CD4-positive, alpha-beta T cell treated with Interleukin-12 subunit alpha and Interleukin-12 subunit beta, for 1 hour (primary cell): ENCODE results near the gene PPP2R2D.

ENCODE experiments used
- DNase-seq: peaks from one replicate; pipeline ENCODE4 v3.0.0-alpha.2; 2020

PPP2R2D gene

DNA sequence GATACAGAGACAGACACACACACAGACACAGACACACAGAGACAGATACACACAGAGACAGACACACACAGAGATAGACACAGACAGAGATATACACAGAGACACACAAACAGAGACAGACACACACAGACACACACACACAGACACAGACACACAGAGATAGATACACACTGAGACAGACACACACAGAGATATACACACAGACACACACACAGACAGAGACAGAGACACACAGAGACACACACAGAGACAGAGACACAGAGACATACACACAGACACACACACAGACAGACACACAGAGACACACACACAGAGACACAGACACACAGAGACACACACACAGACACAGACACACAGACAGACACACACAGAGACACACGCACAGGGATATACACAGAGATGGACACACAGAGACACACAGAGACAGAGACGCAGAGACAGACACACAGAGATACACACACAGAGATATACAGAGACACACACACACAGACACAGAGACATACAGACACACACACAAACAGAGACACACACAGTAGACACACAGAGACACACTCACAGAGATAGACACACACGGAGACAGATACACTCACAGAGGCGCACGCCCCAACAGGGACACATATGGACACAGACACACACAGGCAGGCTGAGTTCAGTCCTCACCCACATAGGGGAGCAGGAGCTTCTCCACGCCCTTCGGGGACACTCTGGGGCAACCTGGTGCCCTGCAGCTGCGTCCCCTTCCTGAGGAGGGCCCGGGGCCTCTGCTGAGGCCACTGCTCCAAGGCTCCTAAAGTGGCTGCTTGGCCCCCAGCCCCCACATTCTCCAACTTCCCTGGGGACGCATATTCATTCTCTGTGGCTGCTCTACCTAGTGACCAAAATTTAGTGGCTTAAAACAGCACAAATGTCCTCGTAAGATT lies 10.3 kb upstream of the PPP2R2D start:
- no peak for DNase-seq

DNA sequence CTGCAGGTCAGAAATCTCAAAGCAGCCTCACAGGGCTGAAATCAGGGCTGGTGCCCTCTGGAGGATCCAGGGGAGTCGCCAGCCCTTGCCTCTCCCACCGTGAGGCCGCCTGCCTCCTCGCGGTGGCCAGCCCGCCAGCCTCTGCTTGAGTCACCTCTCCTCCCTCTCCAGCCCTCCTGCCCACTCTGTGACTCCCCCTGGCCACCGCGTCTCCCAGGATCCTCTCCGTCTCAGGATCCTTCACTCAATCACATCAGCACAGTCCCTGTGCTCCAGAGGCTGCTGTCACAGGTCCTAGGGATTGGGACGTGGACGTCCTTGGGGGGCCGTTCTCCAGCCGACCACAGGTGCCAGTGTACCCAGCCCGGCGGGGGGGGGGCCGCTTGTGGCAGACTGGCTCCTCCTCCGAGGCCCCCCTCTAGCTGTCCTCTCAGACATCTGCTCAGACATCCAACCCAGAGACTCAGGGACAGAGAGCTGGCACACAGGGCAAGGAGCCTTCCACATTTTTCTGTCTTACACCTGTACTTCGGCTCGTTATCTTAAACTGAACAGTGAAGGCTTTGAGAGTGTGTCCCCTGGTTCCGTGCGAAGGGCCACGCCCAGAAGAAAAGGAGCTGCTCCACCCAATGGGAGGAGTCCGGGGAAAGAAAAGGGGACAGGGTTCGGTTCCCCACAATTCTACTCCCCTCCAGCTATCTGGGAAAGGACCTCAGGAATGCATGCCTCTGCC lies 9.4 kb upstream of the PPP2R2D start:
- DNase-seq = no peak

DNA sequence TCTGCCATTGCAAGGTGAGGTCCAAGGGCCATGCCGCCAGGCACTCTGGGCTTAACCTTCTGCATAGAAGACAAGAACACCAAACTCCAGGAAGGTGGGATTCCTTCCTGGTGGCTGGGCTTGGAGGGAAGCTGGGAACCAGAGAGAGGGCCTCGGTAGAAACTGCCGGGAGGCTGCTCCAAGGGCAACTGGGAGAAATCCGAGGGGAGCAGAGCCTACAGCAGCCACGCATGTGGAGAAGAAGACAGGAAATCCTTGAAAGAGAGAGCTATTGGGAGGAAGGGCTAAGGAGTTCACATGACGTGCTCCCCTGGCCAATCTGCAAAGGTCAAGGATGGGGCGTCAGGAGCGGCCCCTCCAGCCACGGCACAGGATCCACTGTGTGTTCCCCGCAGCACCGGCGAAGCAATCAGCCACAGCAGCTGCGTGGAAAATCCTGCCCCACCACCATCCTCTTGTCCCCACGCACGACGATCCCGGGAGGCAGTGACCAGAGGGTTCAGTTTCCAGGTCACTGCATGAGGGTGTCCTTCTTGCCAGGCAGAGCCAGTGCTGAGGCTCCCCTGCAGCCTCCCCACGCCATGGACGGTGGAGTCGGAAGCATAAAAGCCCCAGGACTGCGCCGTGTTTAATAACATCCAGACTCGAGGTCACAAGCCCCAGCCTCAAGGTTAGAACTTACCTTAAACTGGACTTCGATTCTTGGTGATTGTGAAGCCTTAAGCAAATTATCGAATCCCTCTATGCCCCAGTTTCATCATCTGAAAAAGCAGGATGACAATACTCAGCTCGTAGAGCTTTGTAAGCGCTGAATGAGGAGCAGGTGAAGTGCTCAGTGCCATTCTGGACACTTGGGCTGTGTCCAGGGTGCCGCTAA lies 8.6 kb upstream of the PPP2R2D start:
- no peak for DNase-seq

DNA sequence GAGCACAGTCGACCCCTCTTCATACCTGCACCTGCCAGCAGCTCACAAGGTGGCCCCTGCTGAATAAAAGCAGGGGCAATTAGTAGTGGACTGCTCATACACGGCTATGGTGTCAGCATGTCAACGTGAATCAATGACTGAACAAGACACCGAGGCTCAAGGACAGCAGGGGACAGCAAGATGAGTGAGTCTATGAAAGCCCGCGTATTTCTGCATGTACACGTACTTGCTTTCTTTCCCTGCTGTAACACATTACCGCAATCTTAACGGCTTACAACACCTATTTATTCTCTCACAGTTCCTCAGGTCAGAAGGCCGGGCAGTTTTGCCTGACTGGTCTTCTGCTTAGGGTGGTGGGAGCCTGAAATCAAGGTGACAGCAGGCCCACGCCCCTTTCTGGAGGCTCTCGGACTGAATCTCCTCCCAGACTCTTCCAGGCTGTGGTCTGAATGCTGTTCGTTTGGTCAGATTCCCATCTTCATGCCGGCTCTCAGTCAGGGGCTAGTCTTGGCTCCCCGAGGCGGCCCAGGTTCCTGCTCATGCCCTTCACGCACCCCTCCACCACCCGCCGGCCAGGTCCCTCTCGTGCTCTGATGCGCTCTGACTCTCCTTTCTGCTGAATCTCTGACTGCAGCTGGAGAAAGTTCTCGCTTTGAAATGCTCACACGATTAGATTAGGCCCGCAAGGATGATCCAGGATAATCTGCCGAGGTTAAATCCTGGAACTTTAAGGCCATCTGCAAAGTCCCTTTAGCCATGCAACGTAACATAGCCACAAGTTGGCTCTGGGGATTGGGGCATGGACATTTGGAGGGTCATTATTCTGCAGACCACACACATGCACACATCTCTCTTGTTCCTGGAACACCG lies 7.8 kb upstream of the PPP2R2D start:
- DNase-seq = no peak

DNA sequence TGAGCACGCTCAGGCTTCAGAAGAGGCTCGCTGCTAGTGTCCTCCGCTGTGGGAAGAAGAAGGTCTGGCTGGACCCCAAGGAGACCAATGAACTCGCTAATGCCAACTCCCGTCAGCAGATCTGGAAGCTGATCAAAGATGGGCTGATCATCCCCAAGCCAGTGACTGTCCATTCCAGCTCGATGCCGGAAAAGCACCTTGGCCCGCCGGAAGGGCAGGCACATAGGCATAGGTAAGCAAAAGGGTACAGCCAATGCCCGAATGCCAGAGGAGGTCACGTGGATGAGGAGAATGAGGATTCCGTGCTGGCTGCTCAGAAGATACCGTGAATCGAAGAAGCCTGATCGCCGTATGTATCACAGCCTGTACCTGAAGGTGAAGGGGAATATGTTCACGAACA lies 5.7 kb upstream of the PPP2R2D start:
- no peak for DNase-seq

DNA sequence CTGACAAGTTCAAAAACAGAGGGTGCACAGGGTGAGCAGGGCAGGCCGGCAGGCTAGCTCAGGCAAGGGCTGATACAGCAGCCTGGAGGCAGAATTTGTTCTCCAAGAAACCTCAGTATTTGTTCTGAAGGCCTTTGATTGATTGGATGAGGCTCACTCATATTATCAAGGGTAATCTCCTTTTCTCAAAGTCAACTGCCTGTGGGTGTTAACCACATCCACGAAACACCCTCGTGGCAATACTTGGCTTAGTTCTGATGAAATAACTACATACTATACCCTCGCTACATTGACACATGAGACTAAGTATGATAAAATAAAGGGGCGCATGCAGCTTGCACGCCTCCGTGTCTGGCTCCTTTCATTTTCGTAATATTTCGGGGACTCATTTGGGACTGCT lies 4.4 kb upstream of the PPP2R2D start:
- DNase-seq = peak; percentile 67

DNA sequence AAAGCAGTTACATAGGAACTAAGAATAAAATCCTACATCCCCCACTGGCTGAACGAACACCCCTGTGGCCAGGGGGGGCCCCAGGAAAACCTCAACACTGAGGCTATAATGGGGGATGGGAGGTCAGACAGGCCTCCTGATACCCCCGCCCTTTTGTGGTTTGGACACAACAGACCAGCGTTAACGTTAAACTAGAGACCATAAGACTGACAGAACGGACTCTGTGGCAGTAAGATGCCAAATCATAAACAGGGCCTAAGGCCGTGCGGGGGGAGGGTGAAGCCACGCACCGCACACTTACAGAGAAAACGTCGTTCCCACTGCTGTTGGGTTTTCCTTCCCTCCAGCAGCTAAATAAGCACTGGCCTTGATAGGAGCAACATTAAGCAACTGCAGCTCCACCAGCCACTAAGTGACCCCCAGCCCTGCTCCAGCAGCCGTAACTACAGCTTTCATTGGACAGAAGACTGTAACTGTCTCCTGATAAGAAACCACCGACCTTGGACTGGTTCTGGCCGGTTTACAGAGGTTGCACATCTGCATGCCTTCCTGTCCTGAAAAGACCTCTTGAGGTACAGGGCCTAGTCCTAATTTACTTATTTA lies 3.4 kb upstream of the PPP2R2D start:
- DNase-seq = no peak

DNA sequence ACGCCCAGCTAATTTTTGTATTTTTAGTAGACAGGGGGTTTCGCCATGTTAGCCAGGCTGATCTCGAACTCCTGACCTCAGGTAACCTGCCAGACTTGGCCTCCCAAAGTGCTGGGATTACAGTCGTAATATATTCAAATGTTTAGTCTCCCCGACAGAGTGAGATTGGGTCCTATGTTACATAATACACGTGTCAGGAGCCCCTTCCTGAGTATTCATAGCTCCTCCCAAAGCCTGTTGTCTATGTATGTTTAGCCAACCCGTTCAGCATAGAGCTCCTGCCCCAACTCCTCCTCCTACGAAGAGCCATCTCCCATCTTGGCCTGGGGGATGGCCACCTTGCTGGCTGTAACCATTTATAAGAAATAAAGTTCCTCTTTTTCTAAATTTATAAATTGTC lies 2.7 kb upstream of the PPP2R2D start:
- no peak for DNase-seq

DNA sequence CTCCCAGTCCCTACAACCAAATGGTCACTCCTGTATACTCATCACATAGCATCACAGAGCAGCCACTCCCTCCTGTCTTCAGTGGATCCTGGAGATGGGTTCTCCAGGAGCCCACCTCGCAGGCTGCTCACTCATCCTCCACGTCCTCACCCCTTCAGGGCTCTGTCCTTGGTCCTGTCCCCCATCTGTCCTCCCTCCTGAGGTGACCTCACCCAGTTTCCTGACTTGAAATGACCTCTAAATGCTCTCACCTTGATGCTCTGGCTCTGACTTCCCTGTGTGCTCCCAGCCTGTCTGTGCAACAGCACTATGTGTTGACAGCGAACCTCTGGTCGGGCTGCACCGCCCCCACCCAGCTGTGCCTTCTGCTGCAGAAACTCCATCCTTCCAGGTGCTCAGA lies 2.1 kb upstream of the PPP2R2D start:
- DNase-seq = no peak

DNA sequence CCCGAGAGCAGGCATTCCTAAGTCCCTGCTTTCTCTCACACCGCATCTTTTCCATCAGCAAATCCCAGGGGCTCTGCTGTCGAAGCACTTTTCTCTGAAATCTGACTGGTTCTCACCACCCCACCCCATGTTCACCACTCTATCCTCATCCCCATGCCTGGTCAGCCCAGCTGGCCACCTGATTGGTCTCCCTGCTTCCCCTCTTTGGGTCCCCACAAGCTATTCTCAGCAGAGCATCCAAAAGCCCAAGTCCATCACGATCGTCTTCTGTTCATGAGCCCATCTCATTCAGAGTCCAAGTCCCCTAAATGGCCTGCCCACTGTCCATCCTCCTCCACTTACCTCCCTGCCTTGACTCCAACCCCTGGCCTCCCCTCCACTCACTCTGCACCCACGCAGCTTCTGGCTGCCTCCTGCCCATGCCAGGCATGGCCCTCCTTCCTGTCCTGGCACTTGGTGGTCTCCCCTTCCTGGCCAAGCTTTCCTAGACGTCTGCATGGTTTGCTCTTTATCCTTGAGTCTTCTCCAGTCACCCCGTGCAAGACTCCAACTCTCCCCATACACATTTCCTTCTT lies 1.6 kb upstream of the PPP2R2D start:
- DNase-seq = no peak

DNA sequence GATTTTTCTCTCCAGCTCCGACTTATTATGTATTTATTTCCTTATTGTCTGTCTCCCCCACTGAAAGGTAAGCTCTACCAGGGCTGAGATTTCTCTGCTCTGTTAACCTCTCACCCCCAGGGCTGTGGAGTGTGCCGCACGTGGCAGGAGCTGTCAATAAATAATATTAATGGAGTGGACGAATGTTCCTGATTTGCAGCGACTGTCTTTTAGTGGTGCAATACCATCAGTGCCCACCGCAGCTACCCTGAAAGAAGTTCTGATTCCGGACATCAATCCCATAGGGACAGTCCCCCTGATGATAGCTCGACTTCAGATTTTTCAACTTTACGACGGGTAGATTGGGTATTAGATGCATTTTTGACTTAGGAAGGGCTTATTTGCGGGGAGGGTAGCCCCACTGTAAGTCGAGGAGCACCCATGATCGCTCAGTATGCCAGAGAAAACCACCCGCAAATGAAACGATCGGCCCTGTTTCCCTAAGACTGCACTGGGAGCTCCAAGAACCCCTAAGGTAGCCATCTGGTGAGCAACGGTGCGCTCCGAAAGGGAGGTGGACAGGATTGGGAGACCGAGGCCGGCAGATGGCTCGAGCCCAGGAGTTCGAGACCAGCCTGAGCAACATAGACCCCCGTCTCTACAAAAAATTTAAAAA lies 986 bp upstream of the PPP2R2D start:
- no peak for DNase-seq

DNA sequence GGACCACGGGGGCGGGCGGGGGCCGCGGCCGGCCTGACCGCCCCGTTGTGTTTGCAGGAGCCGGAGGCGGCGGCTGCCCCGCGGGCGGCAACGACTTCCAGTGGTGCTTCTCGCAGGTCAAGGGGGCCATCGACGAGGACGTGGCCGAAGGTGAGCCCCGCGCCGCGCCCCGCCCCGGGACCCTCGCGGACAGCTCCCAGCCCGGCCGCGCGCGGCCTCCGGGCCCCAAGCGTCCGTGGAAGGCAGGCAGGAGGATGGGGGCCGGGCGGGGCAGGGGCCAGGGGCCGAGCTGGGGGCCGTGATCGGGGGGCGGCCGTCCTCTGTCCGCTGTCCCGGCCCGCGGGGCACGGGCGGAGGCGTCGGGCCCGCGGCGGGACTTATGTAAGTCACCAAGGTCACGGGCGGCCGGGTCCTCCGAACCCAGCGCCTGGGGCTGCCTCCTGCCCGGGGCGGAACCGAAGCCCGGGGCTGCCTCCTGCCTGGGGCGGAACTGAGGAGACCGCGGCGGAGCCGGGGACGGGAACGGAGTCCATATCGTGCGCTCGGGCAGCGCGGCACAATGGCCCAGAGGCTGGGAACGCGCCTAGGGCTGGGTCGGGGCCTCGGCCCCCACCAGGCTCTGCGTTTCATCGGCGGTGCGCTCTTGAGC lies 497 bp downstream of the PPP2R2D start:
- peak; percentile 62 for DNase-seq

DNA sequence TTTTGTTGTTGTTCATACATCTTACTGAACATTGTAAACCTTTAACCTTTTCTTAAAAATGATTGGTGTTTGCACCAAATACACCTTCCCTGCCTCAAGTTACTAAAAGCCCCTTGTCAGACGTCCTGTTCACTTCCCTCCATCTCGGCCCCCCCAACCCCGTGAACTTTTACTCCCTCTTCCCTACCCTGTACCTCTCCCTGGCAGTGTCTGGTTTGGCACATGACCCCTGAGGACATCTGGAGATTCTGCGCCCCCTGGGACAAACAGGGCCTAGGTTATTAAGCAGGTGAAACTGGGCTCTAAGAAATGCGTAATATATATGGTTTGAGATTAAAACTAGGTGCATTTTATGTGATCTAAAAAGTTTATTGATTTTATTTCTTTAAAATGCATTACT lies 1.4 kb downstream of the PPP2R2D start:
- DNase-seq = no peak

DNA sequence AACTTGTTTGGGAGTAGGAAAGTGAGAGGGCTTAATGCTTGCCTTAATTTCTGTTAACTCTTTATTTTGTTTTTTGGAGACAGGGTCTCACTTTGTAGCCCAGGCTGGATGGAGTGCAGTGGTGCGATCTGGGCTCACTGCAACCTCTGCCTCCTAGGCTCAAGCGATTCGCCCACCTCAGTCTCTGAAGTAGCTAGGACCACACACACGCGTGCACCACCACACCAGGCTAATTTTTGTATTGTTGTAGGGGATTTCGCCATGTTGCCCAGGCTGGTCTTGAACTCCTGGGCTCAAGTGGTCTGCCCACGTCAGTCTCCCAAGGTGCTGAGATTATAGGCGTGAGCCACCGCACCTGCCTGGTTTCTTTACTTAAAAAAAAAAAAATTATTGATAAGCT lies 1.9 kb downstream of the PPP2R2D start:
- DNase-seq = no peak

DNA sequence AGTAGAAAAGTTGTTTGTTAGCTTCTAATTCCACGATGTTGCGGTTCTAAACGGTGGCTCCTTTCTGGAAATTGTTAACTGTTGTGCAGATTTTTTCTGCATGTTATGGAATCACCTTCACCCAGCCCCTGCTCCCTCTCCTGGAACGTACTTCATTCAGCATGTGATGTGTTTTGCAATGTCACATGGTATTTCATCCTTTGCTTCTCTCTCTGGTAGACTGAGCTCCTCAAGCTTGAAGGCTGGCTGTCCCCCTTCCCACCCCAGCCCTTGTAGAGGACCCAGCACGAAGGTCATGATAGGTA lies 4.4 kb downstream of the PPP2R2D start:
- DNase-seq = no peak

DNA sequence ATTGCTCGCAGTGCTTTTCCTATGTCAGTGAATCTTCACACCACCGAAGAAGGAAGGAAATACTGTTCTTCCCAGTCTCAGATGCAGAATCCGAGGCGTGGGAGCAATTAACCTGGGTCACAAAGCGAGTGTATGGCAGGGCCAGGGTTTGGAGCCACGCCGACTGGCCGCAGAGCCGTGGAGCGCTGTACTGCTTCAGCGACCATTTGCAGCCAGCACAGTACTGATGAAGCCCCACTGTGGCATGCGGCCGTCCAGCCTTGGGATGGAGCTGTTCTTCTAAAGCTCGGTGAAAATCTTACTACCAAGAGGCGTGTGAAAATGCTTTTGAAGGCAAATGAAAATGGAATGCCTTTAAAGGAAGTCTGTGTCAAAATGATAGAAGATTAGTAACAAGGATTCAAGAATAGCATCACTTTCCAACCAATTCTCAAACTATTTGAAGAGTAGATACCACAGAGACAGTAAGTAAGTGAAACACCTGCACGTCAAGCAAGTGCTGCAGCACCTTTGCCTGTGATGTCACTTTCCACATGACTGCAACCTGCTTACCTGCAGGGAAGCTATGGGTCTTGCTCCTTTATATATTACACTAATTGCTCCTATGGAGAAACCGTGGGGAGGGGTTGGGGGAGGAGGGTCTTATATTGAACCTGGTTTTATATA lies 4.9 kb downstream of the PPP2R2D start:
- no peak for DNase-seq

DNA sequence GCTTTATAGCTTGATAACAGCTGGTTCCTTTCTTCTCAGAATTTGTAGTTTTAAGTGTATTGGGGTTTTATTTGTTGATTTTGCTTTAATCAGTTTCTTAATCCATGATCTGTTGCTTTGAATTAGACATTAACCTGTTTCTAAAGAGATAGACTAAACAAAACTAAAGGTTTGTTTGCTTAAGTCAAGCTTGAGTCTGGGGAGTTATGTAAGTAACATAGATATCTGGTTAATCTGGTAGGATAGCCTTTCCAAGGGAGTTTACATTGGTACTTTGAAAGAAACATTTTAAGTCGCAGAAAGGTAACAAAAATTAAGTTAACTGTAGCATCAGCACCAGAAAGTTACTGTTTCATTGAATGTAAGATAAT lies 5.4 kb downstream of the PPP2R2D start:
- no peak for DNase-seq

DNA sequence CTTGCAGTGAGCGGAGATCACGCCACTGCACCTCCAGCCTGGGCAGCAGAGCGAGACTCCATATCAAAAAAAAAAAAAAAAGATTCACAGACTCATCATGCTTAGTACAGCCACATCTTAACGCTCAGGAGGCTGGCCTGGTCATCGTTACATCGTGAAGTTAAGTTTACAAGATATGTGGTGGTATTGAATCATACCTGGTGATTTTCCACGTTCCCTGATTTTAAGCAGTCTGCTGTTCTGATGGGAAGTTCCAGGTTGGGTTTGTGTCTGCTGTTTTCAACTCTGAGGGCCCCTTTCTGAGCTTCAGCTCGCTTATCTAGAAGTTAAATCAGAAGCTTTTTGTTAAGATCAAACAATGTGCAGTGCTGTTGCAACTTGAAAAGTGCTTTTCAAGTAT lies 6.9 kb downstream of the PPP2R2D start:
- DNase-seq = peak; percentile 35

DNA sequence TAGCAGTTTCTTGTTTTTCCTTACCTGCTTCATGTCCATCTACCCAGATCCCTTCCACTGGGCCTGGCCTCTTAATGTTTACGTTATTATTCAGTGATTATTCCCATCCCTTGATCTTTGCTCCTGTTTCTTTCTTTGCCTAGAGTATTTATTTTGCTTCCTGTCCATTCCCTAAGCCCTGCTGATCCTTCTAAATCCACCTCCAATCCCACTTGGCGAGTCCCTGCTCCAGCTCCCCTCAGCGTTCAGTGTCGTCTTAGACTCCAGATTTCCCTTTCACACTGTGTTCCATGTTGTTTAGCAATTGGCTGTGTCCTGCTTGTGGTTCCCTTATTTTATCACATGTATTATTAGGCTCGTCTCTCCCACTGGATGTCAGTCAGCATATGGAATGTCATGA lies 7.3 kb downstream of the PPP2R2D start:
- DNase-seq = no peak
